ENCODE measurements around the gene SLC22A1. TPM values are rescaled to one million over a fixed set of nuclear protein-coding genes. Genes with fewer than 3 reads are reported as not detected.
A peak's percentile ranks its signal among the peaks of the same experiment; 100 is the strongest.
"Not testable (repeated sequence)": the region's sequence is repeated elsewhere in the genome, so short reads cannot be mapped to it uniquely, and the experiment has no call there.

The SLC22A1 gene
- total and polyA plus RNA-seq, 8 donors, result 0.53 to 2.5 (median 0.83) TPM

DNA sequence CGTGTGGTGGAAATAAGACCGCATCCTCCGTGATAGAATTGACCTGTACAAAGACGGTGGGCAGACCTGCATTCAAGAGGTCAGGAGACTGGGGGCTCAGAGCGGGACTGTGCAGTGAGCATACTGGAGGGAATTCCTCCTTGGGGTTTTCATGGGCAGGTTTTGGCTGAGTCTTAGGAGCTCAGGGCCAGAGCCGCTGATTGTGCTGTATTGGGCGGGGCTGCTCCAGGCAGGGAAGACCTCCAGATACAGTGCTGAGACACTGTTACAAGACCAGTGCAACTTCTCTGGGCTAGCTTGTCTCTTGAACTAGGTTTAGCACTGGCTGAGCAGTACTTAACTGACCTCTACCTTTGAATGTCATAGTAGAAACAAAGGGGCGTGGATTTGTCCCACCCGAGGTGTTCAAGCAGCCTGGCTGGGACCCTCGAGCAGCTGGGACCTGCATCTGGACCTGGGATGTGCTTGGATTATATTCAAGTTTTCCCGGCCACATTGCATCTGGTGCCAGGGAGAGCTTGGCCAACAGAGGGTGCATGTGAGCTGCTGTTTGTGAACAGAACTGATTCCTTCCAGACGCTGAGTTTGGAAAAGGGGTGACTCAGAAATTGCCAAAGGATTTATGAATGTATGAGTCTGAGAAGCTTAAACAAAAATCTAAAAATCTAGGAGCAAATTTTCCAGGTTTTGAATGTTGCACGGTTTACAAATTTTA is 33.4 kb upstream of the SLC22A1 start:
- H3K4me1 ChIP-seq, result no peaks in the 10 kb centered on the region
- H3K27me3 ChIP-seq, result no peaks in the 10 kb centered on the region
- DNase-seq (peak in 4 of 6 donors; percentile 18 to 65 (median 35)), FAIRE-seq (peak; percentile 23), ATAC-seq (peak in 3 of 4 donors; percentile 80 to 82 (median 80))
- H3K36me3 ChIP-seq, result peaks cover 8 to 79% (median 37%) of the 10 kb centered on the region in 3 donors
- no peak overlapping the region for H3K27ac ChIP-seq
- no peak overlapping the region for H3K4me3 ChIP-seq
- H3K9me3 ChIP-seq, result no peaks in the 10 kb centered on the region
- TF ChIP-seq CTCF (IDR thresholded peaks at IDR 0.05), result peak in 2 of 4 donors; percentile 31 to 49
- intact Hi-C loops (cut with DNase I), result loop anchor here in 1 of 3 donors (10.0 kb wide), 1 partner anchor 367 kb away; no protein-coding TSS in a partner anchor
- WGBS, 2 donors, result 64 to 66% methylated on average over 13 of the region's 13 CpGs

- H3K4me1 ChIP-seq, result no peaks in the 10 kb centered on the region
- intact Hi-C loops (cut with DNase I), result loop anchor here in 1 of 3 donors (10.0 kb wide), 1 partner anchor 366 kb away; no protein-coding TSS in a partner anchor
- H3K27ac ChIP-seq, result no peak overlapping the region
- DNase-seq, result no peak
- no peaks in the 10 kb centered on the region for H3K9me3 ChIP-seq
- no peak for TF ChIP-seq CTCF (IDR thresholded peaks at IDR 0.05)
- peaks cover 8 to 85% (median 36%) of the 10 kb centered on the region in 3 donors for H3K36me3 ChIP-seq
- no peak overlapping the region for H3K4me3 ChIP-seq
- FAIRE-seq, result no peak
- no peak for ATAC-seq
- WGBS, 2 donors, result 89 to 90% methylated on average over 21 of the region's 21 CpGs
- no peaks in the 10 kb centered on the region for H3K27me3 ChIP-seq
Measured at GRCh38 chr6:160088784-160089533, 32.7 kb upstream of the SLC22A1 start.

DNA sequence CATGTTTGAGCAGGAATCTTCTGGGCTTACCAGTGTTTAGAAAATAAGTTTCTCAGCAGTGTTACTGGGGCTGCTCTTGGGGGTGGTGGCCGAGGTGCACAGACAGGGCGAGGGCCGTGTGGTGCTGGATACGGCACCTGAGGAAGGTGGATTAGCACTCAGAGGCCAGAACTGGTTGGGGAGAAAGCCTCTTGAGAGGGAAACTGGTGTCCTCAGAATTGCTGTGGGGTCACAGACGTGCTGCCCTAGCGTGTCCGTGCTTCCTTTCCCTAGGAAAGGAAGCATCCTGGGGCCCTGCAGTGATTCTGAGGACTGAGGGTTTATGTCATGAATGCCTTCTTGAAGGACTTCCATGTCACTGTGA is 32.1 kb upstream of the SLC22A1 start:
- no peaks in the 10 kb centered on the region for H3K27me3 ChIP-seq
- FAIRE-seq (no peak), DNase-seq (no peak), ATAC-seq (no peak)
- no peak for TF ChIP-seq CTCF (IDR thresholded peaks at IDR 0.05)
- intact Hi-C loops (cut with DNase I), result loop anchor here in 1 of 3 donors (10.0 kb wide), 1 partner anchor 365 kb away; no protein-coding TSS in a partner anchor
- H3K4me1 ChIP-seq, result no peaks in the 10 kb centered on the region
- H3K4me3 ChIP-seq, result no peak overlapping the region
- H3K36me3 ChIP-seq, result peaks cover 8 to 84% (median 36%) of the 10 kb centered on the region in 3 donors
- H3K9me3 ChIP-seq, result no peaks in the 10 kb centered on the region
- WGBS, 2 donors, result 97% methylated on average over 7 of the region's 7 CpGs
- no peak overlapping the region for H3K27ac ChIP-seq

DNA sequence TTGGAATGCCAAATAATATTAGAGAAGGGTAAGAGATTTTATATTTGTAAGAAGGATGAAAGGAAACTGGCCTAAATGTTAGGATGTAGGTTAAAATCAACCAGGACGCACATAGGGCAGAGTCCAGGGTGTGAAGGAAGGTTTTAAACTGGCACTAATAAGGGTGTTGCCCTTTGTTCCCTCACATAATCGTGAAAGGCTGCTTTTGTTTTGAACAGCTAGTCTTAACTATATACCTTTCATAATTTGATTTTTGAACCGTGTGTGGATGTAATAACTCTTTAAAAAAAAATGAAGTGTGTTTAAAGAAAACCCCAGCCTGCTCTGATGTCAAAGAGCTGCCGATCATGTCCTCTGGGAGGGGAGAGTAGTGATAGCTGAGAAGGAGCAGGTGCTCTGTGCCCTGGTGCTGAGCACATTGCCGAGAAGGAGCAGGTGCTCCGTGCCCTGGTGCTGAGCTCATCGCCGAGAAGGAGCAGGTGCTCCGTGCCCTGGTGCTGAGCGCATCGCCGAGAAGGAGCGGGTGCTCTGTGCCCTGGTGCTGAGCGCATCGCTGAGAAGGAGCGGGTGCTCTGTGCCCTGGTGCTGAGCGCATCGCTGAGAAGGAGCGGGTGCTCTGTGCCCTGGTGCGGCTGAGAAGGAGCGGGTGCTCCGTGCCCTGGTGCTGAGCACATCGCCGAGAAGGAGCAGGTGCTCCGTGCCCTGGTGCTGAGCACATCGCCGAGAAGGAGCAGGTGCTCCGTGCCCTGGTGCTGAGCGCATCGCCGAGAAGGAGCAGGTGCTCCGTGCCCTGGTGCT is 31.0 kb upstream of the SLC22A1 start:
- peaks cover 4 to 73% (median 28%) of the 10 kb centered on the region in 3 donors for H3K36me3 ChIP-seq
- FAIRE-seq; H3K27me3 ChIP-seq; H3K4me1 ChIP-seq; DNase-seq; ATAC-seq; H3K9me3 ChIP-seq; intact Hi-C loops (cut with DNase I); H3K4me3 ChIP-seq; H3K27ac ChIP-seq: not testable (repeated sequence)
- 93 to 95% methylated on average over 28 to 31 of the region's 32 CpGs for WGBS, 2 donors

GRCh38 chr6:160092176-160092575 is 29.4 kb upstream of the SLC22A1 start:
- FAIRE-seq; H3K27ac ChIP-seq; ATAC-seq; H3K4me3 ChIP-seq; H3K27me3 ChIP-seq; DNase-seq; H3K4me1 ChIP-seq; H3K9me3 ChIP-seq; intact Hi-C loops (cut with DNase I): not testable (repeated sequence)
- 93 to 94% methylated on average over 6 of the region's 6 CpGs for WGBS, 2 donors
- peaks cover 4 to 69% (median 30%) of the 10 kb centered on the region in 3 donors for H3K36me3 ChIP-seq

Measured in pancreas (tissue), 10 donors.